ENCODE measurements around the gene GADD45G.

GADD45G gene

DNA sequence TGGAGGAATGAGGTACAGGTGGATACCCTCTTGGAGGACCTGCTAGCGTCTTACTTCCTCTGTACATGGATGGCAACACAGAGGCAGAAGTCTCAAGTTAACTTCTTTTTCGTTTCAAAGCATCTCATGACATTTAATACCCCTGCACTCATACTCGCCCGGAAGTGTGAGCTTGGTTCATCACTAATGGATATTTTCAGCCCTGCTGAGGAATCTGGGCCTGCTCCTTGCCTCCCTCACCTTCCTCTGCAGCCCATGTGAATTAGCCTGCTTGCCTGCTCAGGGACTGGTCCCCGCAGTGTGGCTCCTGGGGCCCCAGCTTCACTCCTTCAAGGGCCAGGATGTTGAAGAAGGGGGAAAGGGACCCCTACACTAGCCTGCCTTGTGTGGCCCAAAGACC, 34.1 kb downstream of the GADD45G start:
- TF ChIP-seq, protein P1, sequence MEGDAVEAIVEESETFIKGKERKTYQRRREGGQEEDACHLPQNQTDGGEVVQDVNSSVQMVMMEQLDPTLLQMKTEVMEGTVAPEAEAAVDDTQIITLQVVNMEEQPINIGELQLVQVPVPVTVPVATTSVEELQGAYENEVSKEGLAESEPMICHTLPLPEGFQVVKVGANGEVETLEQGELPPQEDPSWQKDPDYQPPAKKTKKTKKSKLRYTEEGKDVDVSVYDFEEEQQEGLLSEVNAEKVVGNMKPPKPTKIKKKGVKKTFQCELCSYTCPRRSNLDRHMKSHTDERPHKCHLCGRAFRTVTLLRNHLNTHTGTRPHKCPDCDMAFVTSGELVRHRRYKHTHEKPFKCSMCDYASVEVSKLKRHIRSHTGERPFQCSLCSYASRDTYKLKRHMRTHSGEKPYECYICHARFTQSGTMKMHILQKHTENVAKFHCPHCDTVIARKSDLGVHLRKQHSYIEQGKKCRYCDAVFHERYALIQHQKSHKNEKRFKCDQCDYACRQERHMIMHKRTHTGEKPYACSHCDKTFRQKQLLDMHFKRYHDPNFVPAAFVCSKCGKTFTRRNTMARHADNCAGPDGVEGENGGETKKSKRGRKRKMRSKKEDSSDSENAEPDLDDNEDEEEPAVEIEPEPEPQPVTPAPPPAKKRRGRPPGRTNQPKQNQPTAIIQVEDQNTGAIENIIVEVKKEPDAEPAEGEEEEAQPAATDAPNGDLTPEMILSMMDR (IDR thresholded peaks at IDR 0.05; ENCODE audit: low read depth, low read length, missing control alignments): no peak
- Histone ChIP-seq H3K36me3 (replicated peaks) (no peaks in the 10 kb centered on the region), H3K27ac (no peak overlapping the region), H3K27me3 (replicated peaks) (no peaks in the 10 kb centered on the region), H3K4me3 (ENCODE audit: low read depth, low read length) (no peak overlapping the region)
- in situ Hi-C loops (cut with HindIII; ENCODE audit: low pct_ligation_motif_present, low sequenced_read_pairs): no loop called here
- no peak for DNase-seq

DNA sequence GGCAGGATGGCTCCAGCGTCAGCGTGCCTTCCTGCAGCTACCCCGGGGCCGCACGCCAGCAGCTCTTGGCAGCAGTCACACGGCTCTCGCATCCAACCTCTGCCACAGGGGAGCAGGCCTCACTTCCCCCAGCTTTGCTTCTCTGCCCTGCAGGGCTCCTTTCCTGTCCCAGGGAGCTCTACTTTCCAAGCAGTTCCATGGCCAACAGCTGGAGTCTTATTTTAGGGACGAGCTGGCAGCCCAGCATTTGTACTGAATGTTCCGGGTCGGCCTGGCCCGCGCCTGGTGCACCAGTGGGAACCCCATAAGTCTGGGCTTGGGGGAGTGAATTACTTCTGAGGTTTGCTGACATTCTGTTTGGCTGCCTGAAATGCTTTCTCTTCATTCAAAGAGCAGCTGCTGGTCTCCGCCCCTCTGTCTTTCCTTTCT, 34.6 kb downstream of the GADD45G start:
- in situ Hi-C loops (cut with HindIII; ENCODE audit: low pct_ligation_motif_present, low sequenced_read_pairs): no loop called here
- TF ChIP-seq, protein P1 (IDR thresholded peaks at IDR 0.05; ENCODE audit: low read depth, low read length, missing control alignments): no peak
- H3K27me3 ChIP-seq (replicated peaks): no peaks in the 10 kb centered on the region
- no peaks in the 10 kb centered on the region for H3K36me3 ChIP-seq (replicated peaks)
- no peak for DNase-seq
- no peak overlapping the region for H3K4me3 ChIP-seq (ENCODE audit: low read depth, low read length)
- H3K27ac ChIP-seq: no peak overlapping the region

DNA sequence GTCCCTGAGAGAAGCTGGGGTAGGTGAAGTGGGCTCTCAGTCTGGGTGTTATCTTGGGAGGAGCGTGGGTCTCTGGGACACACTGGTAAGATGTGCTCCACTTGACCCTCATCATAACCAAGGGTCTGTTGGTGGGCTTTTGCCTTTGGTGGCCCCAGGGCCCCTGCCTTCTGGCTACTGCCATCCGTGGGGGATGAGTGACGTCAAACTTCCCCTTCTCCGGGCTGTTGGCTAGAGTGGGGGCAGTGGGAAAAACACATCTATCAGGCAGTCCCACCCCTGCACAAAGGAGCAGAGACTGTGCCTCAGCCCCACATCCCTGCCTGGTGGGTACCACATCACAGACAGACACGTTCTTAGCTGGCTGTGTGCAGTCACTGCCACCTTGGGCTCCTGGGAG, 35.1 kb downstream of the GADD45G start:
- DNase-seq: no peak
- TF ChIP-seq, protein P1 (IDR thresholded peaks at IDR 0.05; ENCODE audit: low read depth, low read length, missing control alignments): no peak
- in situ Hi-C loops (cut with HindIII; ENCODE audit: low pct_ligation_motif_present, low sequenced_read_pairs): no loop called here
- no peaks in the 10 kb centered on the region for H3K27me3 ChIP-seq (replicated peaks)
- no peaks in the 10 kb centered on the region for H3K36me3 ChIP-seq (replicated peaks)
- H3K4me3 ChIP-seq (ENCODE audit: low read depth, low read length): no peak overlapping the region
- no peak overlapping the region for H3K27ac ChIP-seq

DNA sequence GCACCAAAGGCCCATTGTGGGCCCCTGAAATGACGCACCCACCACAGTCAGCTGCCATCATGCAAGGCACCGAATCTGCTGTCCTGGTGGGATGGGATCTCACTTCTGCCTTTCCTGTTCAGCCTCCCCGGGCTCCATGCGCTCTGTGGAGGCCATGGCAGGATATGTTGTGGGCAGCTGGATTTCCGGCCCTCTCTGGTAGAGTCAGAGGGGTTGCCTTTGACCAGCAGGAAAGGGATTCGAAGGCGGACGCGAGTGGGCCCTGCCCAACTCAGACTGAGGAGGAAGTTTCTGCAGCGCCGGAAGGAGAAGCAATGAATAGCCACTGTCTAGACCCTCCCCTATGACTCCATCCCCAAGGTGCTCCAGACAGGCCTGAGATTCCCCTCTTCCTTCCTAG, 35.5 kb downstream of the GADD45G start:
- TF ChIP-seq, protein P1 (IDR thresholded peaks at IDR 0.05; ENCODE audit: low read depth, low read length, missing control alignments): no peak
- no peak for DNase-seq
- in situ Hi-C loops (cut with HindIII; ENCODE audit: low pct_ligation_motif_present, low sequenced_read_pairs): no loop called here

DNA sequence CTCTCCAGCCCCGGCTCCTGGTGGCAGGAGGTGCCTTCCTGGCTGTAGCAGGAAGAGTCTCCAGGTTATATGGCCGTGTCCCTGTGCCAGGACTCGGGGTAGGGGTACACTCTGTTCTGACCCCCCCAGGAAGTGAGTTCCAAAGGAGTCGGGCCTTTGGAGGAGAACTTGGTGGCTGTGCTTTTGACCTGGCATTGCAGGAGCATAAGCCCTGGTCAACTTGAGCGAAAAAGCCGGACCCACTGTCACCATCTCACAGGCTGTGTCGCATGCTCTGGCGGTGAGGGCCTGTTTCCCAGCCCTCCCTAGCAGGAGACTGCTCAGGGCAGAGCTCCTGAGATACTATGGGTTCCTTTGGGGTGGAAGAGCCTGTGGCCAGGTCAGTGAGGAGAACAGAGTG, 36.0 kb downstream of the GADD45G start:
- in situ Hi-C loops (cut with HindIII; ENCODE audit: low pct_ligation_motif_present, low sequenced_read_pairs): no loop called here
- TF ChIP-seq, protein P1 (IDR thresholded peaks at IDR 0.05; ENCODE audit: low read depth, low read length, missing control alignments): no peak
- no peak for DNase-seq
- no peak overlapping the region for H3K4me3 ChIP-seq (ENCODE audit: low read depth, low read length)
- H3K27ac ChIP-seq: no peak overlapping the region
- H3K36me3 ChIP-seq (replicated peaks): no peaks in the 10 kb centered on the region
- no peaks in the 10 kb centered on the region for H3K27me3 ChIP-seq (replicated peaks)

More for the DNA sequence above, 35.5 kb downstream of the GADD45G start:
- H3K4me3 ChIP-seq (ENCODE audit: low read depth, low read length): no peak overlapping the region
- H3K27me3 ChIP-seq (replicated peaks): no peaks in the 10 kb centered on the region
- H3K36me3 ChIP-seq (replicated peaks): no peaks in the 10 kb centered on the region
- H3K27ac ChIP-seq: no peak overlapping the region

DNA sequence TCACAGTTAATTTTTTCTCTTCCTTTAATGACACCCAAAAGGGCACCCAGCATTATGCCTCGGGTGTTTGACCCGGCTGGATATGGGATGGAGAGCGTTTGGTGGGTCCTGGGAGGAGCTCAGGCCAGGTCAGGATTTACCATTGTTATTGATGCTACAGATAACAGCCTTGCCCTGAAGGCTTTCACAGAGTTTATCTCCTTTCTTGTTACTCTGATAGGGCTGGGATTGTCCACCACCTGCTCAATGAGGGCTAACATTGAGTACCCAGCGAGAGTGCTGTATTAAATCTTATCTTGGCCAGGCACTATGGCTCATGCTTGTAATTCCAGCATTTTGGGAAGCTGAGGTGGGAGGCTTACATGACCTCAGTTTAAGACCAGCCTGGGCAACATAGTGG, 37.2 kb downstream of the GADD45G start:
- TF ChIP-seq, protein P1 (IDR thresholded peaks at IDR 0.05; ENCODE audit: low read depth, low read length, missing control alignments): no peak
- no peak for DNase-seq
- Histone ChIP-seq H3K4me3 (ENCODE audit: low read depth, low read length) (no peak overlapping the region), H3K27me3 (replicated peaks) (no peaks in the 10 kb centered on the region), H3K27ac (no peak overlapping the region), H3K36me3 (replicated peaks) (no peaks in the 10 kb centered on the region)
- in situ Hi-C loops (cut with HindIII; ENCODE audit: low pct_ligation_motif_present, low sequenced_read_pairs): no loop called here

Data from brain microvascular endothelial cell (primary cell).